ENCODE results near the gene DLX3.

GRCh38 chr17:49997301-49997650, 2.3 kb upstream of the DLX3 start:
- TF ChIP-seq CTCF (IDR thresholded peaks at IDR 0.05; ENCODE audit: low read depth, low read length, missing input control), result no peak
- TF ChIP-seq NR2F2 (IDR thresholded peaks at IDR 0.05), result no peak
- no peak for TF ChIP-seq YY1 (IDR thresholded peaks at IDR 0.05)
- TF ChIP-seq MAX (IDR thresholded peaks at IDR 0.05), result no peak
- no peak for TF ChIP-seq SP1 (IDR thresholded peaks at IDR 0.05)
- TF ChIP-seq REST (IDR thresholded peaks at IDR 0.05), result no peak
